Stimulated activated CD8-positive, alpha-beta memory T cell treated with anti-CD3 and anti-CD28 coated beads, Interleukin-4, amount 100 ng/mL, for 4 hours (primary cell): ENCODE measurements around the gene CTDSP2.
"Not testable (repeated sequence)": the region's sequence is repeated elsewhere in the genome, so short reads cannot be mapped to it uniquely, and the experiment has no call there.

Experiments
- DNase-seq, 2 donors: peaks; one replicate each; pipeline ENCODE4 v3.0.0-alpha.2; 2020; ENCODE audit warnings: low read depth in 2 of 2, low spot score in 1 of 2

The CTDSP2 gene

DNA sequence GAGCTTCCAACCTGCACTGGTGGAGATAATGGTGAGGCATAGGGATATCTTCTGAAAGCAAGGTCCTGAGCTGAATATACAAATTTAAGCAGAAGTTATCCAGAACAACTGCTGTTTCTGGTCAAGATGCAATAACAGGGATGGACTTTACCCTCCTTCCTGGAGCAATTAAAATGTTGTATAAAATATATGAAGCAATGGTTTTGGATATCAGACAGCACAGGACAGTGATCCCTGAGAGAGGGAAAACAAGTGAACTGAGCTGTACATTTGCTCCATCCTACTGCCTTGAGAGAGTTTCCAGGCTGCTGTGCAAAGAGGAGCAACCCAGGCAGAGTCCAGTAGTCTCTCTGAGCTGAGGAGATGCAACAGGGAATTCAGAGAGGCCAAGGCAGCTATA is 36.0 kb upstream of the CTDSP2 start:
- DNase-seq = no peak

DNA sequence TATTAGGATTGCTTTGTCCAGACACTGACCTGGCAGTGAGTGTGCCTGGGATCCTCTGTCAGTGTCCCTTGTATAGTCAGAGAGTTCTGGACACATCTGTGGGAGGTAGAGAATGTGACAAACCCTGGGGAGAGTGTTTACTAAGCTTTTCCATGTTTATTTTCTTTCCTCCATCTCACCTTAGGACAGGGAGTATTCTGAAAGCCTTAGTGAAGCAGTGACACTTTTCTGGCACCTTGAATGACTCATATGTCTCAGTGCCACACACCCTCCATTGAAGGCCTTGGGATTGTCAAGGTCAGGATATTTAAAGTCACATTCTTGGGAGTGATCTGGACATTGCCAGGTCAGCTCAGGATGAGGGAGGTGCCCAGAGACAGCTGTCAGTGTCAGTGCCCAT is 34.9 kb upstream of the CTDSP2 start:
- no peak for DNase-seq

DNA sequence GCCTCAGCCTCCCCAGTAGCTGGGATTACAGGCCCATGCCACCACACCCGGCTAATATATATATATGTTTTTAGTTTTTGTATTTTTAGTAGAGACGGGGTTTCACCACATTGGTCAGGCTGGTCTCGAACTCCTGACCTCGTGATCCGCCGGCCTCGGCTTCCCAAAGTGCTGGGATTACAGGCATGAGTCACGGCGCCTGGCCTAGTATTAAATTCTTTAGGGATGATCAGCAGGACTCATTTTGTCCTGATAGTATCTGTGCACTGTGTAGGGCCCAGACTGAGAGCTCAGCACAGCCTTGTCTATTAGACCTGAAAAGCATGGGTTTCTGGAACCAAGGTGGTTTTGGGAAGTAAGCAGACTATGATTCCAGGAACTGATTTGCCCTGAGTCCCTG is 34.5 kb upstream of the CTDSP2 start:
- DNase-seq = not testable (repeated sequence)

DNA sequence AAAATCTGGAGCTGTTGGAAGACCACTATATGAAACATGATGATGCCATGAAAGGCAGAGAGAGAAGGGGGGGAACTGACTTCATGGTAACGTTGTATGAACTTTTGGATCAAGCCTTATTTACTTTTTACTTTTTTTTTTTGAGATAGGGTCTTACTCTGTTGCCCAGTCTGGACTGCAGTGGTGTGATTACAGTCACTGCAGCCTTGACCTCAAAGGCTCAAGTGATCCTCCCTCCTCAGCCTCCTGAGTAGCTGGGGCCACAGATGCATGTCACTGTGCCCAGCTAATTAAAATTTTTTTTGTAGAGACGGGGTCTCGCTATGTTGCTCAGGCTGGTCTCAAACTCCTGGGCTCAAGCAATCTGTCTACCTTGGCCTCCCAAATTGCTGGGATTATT is 31.3 kb upstream of the CTDSP2 start:
- DNase-seq = no peak

DNA sequence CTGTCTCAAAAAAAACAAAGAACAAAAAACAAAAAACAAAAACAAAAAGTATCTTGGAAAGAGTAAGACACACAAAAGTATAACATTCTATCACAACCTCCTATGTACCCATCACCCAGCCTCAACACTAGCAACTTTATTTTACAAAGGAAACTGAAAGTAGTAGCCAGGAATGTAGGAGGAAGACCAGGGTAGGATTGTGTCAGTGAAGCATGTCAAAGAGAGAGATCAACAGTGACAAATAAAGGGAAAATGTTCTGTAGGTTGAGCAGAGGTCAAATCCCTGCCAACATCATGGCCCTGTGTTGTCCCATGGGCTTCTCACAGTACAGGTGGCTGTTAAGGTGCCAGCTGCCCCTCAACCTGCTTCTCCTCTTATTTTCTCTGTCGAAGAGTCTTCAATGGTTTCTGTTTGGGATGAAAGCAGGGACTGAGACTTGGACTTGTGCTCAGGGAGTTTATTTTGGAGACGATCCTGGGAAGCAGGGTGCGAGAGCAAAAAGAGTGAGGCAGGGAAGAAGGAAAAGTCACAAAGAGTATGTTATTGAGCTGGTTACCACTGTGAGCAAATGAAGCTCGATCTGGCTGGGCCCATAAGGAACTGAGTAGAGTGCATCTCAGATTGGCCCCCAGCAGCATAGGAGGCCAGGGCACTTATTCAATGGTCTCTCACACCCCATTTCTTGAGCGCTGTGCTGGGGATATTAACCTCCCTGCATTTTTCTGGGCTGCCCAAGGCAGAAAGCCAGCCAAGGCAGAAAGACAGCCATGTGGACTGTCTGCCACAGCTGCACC is 29.4 kb upstream of the CTDSP2 start:
- DNase-seq = no peak

DNA sequence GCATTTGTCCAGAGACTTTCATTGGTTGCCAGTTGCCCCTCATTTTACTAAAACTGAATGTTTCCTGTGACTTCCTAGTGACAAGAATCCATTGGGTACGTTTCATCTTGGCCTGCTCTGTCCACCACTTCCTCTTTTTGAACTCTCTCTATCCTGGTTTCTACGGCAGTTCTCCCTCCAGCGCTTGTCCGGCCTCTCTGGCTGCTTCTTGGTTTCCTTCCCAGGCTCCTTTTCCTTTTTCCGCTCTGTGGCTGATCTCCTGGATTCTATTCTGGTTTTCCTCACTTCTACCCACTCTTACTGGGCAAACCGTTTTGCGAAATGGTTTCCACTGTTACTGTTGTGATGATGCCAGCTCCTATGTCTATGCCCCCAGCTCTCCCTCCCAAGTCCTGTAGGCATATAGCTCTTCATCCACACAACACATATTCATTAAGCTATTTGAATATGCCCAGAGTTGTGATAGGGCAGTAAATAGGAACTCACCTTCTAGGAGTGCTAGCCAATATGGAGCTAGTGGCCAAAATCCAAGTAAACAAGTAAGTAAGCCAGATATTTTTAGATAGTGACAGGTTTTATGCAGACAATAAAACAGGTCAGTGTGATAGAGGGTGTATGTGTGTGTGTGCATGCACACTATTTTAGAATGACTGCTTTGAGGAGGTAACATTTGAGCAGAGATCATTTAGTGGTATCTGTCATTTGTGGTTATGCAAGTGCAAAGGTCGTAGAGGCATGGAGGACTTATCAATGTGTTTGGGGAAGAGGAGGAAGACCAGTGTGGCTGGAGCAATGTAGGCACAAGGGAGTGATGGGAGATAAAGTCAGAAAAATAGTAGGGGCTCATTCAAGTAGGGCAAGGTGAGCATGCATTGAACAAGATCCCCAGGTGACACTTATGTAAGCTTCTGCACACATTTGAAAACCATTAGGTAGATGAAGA is 27.9 kb upstream of the CTDSP2 start:
- no peak for DNase-seq

DNA sequence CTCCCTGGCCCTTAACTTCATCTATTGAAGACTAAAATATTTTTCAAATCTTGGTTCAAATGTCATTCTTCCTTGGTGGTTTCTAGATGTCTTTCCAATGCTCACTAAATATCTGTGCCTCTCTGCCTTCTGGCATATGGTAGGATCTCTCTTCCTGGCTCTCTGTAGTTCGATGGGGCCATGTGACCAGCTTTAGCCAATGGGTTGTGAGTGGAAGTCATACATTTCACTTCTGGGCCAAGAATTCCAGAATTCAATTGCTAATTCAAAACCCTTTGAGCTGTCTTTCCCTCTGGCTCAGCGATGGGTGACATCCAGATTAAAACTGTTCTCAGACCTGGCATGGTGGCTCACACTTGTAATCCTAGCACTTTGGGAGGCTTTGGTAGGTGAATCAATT is 25.8 kb upstream of the CTDSP2 start:
- DNase-seq = no peak

DNA sequence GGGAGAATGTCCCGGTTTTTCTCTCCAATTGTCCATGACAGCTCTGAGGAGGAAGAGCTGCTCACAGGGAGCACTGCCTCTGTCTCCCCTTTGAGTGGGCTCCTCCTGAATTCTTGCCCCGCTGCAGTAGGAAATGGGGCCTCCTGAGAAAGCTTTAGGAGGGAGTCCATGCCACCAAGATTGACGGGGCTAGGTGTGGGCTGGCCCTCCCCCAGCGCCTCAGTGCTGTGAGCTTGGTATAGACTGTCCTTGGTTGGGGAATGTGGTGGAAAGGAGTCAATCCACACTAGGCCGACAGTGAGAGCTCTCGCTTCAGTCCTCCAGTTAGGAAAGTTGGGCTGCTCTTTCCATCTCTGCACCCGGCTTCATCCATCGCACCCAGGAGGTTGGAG is 23.4 kb upstream of the CTDSP2 start:
- no peak for DNase-seq

DNA sequence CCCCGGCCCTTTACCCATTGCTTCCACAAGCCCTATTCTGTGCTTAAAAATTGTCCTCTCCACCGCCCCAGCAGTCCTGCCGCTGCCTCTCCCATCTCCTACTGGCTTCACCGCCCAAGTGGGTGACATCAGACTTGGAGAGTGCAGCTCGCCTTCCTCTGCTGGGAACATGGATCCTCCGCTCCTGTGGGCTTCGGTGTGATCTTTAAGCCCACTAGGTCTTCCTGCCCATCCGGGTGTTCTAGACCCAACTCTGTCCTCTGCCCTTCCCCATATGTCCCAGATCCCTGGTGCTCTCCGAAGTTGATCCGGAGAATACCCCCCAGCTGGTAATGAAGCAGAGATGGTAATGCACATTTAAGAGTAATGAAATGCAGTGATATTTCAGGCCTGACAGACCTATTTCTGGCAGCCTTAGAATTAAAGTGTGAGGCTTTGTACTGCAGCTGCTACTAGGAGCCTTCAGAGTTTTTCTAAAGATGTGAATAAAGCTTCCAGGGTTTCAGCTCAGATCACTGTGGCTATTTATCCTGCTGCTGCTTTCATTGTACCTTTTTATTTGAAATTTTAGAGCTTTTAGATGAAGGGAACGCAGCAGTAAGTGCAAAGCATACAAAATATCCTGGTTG is 22.9 kb upstream of the CTDSP2 start:
- DNase-seq = no peak

DNA sequence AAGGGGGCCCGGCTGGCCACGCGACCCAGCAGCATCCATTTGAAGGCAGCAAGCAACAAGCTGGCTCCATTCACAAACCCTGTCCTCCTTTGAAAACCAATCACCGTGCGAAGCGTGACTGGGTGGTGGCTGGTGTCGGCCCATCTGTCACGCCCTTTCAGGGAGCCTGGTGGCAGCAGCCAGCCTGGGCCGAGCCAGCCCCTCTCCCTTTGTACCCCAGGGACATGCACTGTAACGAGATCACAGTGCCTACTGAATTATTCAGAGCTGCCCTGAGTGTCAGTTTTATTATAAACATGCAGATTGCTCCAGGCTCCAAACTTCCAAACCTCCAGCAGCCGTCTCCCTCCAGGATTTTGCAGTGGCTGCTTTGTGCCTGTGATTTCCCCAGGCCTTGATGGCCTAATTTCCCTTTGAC is 22.3 kb upstream of the CTDSP2 start:
- no peak for DNase-seq

DNA sequence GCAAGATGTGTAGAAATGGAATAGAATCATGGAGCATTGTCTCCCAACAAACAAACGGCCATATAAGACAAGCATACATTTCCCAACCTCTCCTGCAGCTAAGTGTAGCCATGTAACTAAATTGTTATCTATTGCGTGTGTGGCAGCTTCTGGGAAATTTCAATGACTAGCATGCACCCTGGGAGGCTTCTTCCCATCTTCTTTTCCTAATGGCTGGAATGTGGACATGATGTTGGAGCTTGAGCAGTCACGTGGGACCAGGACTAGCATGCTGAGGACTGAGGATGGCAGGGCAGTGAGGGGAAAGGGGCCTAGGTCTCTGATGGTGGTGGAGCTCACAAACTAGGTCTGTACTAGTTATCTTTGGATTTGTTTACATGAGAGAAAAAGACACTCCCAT is 21.7 kb upstream of the CTDSP2 start:
- DNase-seq = no peak

DNA sequence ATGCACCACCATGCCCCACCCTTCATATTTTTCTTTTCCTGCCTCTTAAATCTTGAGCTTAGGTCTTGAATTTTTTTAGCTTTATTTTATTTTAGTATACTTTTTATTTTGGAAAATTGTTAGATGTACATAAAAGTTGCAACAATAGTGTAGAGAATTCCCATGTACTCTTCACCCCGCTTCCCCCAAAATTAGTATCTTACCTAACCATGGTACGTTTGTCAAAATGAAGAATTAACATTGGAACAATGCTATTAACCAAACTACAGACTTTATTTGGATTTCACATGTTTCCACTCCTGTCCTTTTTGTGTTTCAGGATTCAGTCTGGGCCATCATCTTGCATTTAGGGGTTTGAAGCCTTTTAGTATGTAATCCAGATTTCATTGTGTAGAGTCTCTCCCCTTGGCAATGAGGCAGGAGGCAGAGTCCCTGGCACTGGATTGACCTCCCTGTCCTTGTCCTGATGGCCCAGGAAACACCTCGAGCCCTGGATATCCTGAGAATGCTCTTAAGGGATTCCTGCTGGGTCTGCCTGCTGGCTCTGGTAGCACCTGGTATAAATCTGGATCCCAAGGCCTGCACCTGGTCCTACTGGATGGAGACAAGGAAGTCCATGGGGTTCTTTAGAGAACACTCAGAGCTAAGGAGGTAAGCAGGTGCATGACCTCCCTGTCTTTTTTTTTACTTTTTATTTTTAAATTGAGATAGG is 19.9 kb upstream of the CTDSP2 start:
- no peak for DNase-seq

DNA sequence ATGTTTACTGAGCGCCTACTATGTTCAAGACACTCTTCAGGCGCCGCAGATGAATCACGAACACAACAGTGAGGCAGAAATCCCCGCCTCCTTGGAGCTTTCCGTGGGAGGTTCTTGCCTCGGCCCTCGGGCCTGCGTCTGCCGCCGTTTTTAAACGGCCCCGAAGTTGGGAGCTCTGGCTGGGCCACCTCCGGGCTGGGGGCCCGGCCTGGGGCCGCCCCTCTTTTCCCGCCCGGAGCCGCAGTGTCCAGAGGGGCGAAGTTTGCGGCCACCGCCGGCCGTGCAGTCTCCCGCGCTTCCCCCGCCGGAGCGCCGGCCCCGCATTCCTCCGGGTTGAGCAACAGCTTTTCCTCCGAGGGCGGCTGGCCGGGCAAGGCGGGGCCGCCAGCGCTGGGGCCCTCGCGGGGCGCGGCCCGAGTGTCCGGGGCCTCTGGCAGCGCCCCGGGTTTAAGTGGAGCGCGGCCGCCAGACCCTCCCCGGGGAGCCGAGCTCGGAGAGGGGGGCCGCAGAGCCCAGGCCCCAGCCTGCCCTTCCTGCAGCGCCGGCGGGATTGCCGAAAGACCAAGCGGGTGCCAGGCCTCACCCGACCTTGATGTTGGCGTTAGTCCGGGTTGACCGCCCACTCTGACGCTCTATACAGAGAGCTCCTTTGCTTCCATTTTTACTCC is 18.7 kb upstream of the CTDSP2 start:
- peak in 1 of 2 donors; percentile 39 for DNase-seq

DNA sequence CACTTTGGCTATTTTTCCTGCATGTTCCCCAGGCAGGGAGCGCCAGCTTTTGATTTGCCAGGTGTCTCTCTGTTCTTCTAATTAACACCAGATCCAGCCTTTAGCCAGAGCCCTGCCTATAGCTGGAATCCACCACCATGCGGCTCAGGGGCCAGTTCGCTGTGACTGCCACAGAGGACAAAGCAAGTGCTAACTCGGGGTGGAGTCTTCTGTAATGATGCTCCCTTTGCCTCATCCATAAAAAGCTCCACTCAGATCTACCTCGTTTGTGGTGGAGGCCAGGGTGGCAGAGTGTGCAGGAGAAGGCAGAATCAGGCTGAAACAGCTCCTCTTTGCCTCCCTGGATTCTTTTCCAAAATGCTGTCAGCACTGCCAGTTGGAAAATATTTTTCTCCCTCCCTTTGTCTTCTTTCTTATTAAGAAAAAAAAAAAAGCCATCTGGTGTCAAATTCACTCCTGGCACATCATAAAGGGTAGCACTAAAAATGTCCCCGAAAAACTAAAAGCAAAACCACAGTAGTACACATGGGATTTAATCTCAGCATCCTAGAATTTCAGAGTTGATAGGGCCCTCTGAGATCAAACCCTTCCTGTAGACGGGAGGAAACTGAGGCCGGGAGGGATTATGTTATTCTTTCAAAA is 18.0 kb upstream of the CTDSP2 start:
- no peak for DNase-seq

DNA sequence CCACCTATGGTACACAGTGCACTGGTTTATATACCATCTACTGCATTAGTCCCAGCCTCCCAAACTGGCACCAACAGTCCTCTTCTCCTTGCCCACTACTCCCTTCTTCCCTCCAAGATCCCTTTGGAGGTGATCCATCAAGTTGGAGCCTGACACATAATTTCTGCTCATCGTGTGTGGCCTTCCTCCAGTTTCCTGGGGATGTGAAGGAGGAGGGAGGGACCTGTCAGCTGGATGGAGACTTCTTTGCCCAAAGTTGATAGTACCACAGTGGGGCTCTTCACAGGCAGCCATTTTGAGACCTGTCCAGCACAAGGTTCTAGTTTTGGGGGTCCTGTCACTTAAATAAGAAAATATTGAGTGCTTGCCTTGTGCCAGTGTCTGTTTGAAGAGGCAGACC is 17.1 kb upstream of the CTDSP2 start:
- DNase-seq = no peak

DNA sequence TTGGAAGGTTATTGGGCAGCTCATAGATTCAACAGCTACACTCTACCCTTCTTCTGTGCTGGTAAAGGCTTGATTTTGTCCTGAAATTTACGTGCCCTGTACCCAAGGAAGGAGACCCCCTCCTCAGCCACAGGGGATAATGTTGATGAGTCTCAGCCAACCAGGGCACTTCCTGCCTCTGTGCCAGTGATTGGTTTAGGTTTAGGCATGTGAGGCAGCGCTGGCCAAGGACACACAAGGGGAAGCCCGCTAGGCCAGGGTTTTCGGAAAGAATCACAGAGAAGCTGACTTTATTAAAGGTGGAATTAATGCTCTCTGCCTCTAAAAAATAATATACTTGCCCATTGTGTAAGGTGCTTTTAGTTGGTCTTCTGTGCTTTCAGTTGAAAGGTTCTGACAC is 15.4 kb upstream of the CTDSP2 start:
- no peak for DNase-seq

DNA sequence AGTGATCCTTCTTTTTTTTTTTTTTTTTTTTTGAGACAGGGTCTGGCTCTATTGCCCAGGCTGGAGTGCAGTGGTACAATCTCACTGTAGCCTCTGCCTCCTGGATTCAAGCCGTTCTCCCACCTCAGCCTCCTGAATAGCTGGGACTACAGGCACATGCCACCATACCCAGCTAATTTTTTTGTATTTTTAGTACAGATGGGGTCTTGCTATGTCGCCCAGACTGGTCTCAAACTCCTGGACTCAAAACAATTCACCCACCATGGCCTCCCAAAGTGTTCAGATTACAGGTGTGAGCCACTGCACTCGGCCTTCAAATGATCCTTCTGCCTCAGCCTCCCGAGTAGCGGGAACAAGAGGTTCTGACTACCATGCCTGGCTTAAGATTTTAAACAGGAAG is 14.4 kb upstream of the CTDSP2 start:
- DNase-seq = not testable (repeated sequence)

DNA sequence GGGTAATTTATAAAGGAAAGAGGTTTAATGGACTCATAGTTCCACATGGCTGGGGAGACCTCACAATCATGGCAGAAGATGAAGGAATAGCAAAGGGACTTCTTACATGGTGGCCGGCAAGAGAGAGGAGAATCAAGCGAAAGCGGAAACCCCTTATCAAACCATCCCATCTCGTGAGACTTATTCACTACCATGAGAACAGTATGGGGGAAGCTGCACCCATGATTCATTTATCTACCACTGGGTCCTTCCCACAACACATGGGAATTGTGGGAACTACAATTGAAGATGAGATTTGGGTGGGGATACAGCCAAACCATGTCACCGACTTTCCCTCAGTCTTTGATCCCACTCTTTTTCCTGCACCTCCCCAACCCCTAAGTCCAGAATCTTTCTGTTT is 12.6 kb upstream of the CTDSP2 start:
- no peak for DNase-seq

DNA sequence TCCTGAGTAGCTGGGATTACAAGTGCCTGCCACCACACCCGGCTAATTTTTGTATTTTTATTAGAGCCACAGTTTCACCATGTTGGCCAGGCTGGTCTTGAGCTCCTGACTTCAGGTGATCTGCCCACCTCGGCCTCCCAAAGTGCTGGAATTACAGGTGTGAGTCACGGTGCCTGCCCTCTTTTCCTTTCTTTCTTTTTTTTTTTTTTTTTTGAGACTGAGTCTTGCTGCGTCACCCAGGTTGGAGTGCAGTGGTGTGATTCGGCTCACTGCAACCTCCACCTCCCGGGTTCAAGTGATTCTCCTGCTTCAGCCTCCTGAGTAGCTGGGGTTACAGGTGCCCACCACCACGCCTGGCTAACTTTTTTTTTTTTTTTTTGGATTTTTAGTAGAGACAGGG is 11.6 kb upstream of the CTDSP2 start:
- not testable (repeated sequence) for DNase-seq

DNA sequence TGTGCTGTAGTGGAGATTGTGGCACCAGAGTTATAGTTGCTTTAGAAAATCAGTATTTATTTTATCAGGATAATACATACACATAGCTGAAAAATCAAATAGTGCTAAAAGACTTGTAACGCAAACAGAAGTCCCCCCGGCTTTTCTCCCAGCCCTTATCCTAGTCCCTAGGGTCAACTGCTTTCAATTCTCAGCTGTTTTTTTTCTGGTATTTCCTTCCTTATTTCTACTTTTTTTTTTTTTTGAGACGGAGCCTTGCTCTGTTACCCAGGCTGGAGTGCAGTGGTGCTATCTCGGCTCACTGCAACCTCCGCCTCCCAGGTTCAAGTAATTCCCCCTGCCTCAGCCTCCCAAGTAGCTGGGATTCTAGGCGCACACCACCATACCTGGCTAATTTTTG is 8.4 kb upstream of the CTDSP2 start:
- DNase-seq = no peak
